Large intestine (tissue), 3 donors: ENCODE results near the gene SUPT5H. TPM values are rescaled to one million over a fixed set of nuclear protein-coding genes. Genes with fewer than 3 reads are reported as not detected.

Experiments used
- DNase-seq, 2 donors: peaks; one replicate each; pipeline versions ENCODE4 v3.0.0 to v3.0.0-alpha.2; 2013
- H3K27ac ChIP-seq: one replicate; pipeline ENCODE4 v1.5.1; 2013; ENCODE audit warnings: low read length
- H3K27me3 ChIP-seq: 2 replicates; pipeline ENCODE4 v1.6.1; 2013; ENCODE audit warnings: low read length; ENCODE audit not compliant: control insufficient read depth, insufficient read depth
- H3K36me3 ChIP-seq: 2 replicates; pipeline ENCODE4 v1.6.1; 2013; ENCODE audit warnings: low read length; ENCODE audit not compliant: control insufficient read depth, insufficient read depth
- H3K4me1 ChIP-seq: one replicate; pipeline ENCODE4 v1.6.1; 2013; ENCODE audit warnings: low read length; ENCODE audit not compliant: control insufficient read depth, insufficient read depth
- H3K4me3 ChIP-seq: one replicate; pipeline ENCODE4 v1.5.1; 2013; ENCODE audit warnings: low read length
- H3K9me3 ChIP-seq: one replicate; pipeline ENCODE4 v1.6.1; 2013; ENCODE audit warnings: mild to moderate bottlenecking, low read depth, low read length, moderate library complexity; ENCODE audit not compliant: control insufficient read depth
- WGBS: methylation state at CpG from one replicate; pipeline ENCODE4 v1.1.5; 2013; ENCODE audit warnings: low lambda C conversion rate; ENCODE audit not compliant: insufficient coverage; 5-methylcytosine and 5-hydroxymethylcytosine counted together
- polyA plus RNA-seq: library from polyadenylated mRNA; unstranded; fragments of 120-200 nt; gene quantifications from one replicate; pipeline ENCODE4 v1.2.1, GENCODE V29; 2013

SUPT5H gene
- polyA plus RNA-seq, 1 donor: 119 TPM

GRCh38 chr19:39498798-39499642, 53.6 kb downstream of the SUPT5H start, which contains the start of gene DLL3:
TSS of gene DLL3 (plus strand) at chr19:39498947. CDS start at chr19:39498975, 28 bp downstream.
- H3K27me3 ChIP-seq: peaks cover 69% of the 10 kb centered on the region
- no CpG with 5 or more reads among the region's 60 CpGs for WGBS
- peak in 1 of 2 donors; percentile 35 for DNase-seq

GRCh38 chr19:39499932-39500331, 54.5 kb downstream of the SUPT5H start:
- no peak overlapping the region for H3K27ac ChIP-seq
- H3K4me1 ChIP-seq: peaks cover 7% of the 10 kb centered on the region
- DNase-seq: no peak
- WGBS: no CpG with 5 or more reads among the region's 8 CpGs
- peaks cover 14% of the 10 kb centered on the region for H3K9me3 ChIP-seq
- H3K27me3 ChIP-seq: peaks cover 78% of the 10 kb centered on the region
- no peak overlapping the region for H3K4me3 ChIP-seq
- no peaks in the 10 kb centered on the region for H3K36me3 ChIP-seq

More at GRCh38 chr19:39498798-39499642, 53.6 kb downstream of the SUPT5H start, which contains the start of gene DLL3:
- Histone ChIP-seq H3K4me1 (peaks cover 7% of the 10 kb centered on the region), H3K4me3 (no peak within 1 kb of the TSS), H3K9me3 (peaks cover 14% of the 10 kb centered on the region), H3K27ac (no peak within 1 kb of the TSS), H3K36me3 (no peaks in the 10 kb centered on the region)

- H3K4me3 ChIP-seq: no peak overlapping the region
- no peaks in the 10 kb centered on the region for H3K36me3 ChIP-seq
- DNase-seq: no peak
- WGBS: no CpG with 5 or more reads among the region's 4 CpGs
- peaks cover 7% of the 10 kb centered on the region for H3K4me1 ChIP-seq
- peaks cover 84% of the 10 kb centered on the region for H3K27me3 ChIP-seq
- no peak overlapping the region for H3K27ac ChIP-seq
- peaks cover 14% of the 10 kb centered on the region for H3K9me3 ChIP-seq
Measured at GRCh38 chr19:39500543-39500942, 55.2 kb downstream of the SUPT5H start.

- Histone ChIP-seq H3K4me1 (peaks cover 7% of the 10 kb centered on the region), H3K4me3 (no peak overlapping the region), H3K27me3 (peaks cover 85% of the 10 kb centered on the region), H3K36me3 (no peaks in the 10 kb centered on the region), H3K9me3 (peaks cover 14% of the 10 kb centered on the region), H3K27ac (no peak overlapping the region)
- 100% methylated on average over 1 of the region's 5 CpGs for WGBS
- no peak for DNase-seq
Measured at GRCh38 chr19:39501340-39501739, 56.0 kb downstream of the SUPT5H start.

GRCh38 chr19:39502640-39503417, 57.4 kb downstream of the SUPT5H start:
- H3K27ac ChIP-seq: no peak overlapping the region
- H3K9me3 ChIP-seq: peaks cover 15% of the 10 kb centered on the region
- peak; percentile 50 to 68 for DNase-seq
- no peaks in the 10 kb centered on the region for H3K36me3 ChIP-seq
- WGBS: 27% methylated on average over 2 of the region's 69 CpGs
- H3K4me1 ChIP-seq: peaks cover 5% of the 10 kb centered on the region
- peaks cover 86% of the 10 kb centered on the region for H3K27me3 ChIP-seq
- no peak overlapping the region for H3K4me3 ChIP-seq

- Histone ChIP-seq H3K27ac (no peak overlapping the region), H3K27me3 (peaks cover 68% of the 10 kb centered on the region), H3K9me3 (peaks cover 11% of the 10 kb centered on the region), H3K4me1 (no peaks in the 10 kb centered on the region), H3K36me3 (no peaks in the 10 kb centered on the region), H3K4me3 (no peak overlapping the region)
- whole genome bisulfite sequencing: 50% methylated on average over 2 of the region's 7 CpGs
- DNase-seq: no peak
Measured at GRCh38 chr19:39506598-39506943, 61.2 kb downstream of the SUPT5H start.

GRCh38 chr19:39506944-39507714, 61.7 kb downstream of the SUPT5H start:
- no peak overlapping the region for H3K27ac ChIP-seq
- WGBS: no CpG with 5 or more reads among the region's 96 CpGs
- H3K9me3 ChIP-seq: peaks cover 11% of the 10 kb centered on the region
- H3K36me3 ChIP-seq: no peaks in the 10 kb centered on the region
- peaks cover 69% of the 10 kb centered on the region for H3K27me3 ChIP-seq
- H3K4me3 ChIP-seq: peak overlapping the region; percentile 23
- DNase-seq: peak; percentile 63 to 78
- no peaks in the 10 kb centered on the region for H3K4me1 ChIP-seq

- WGBS: 20% methylated on average over 1 of the region's 24 CpGs
- Histone ChIP-seq H3K4me3 (peak overlapping the region; percentile 23), H3K27ac (no peak overlapping the region), H3K36me3 (no peaks in the 10 kb centered on the region), H3K4me1 (no peaks in the 10 kb centered on the region), H3K27me3 (peaks cover 73% of the 10 kb centered on the region), H3K9me3 (peaks cover 7% of the 10 kb centered on the region)
- DNase-seq: no peak
Measured at GRCh38 chr19:39507715-39508364, 62.5 kb downstream of the SUPT5H start.

GRCh38 chr19:39508629-39509028, 63.2 kb downstream of the SUPT5H start:
- Histone ChIP-seq H3K4me1 (no peaks in the 10 kb centered on the region), H3K4me3 (no peak overlapping the region), H3K9me3 (peaks cover 3% of the 10 kb centered on the region), H3K27me3 (peaks cover 73% of the 10 kb centered on the region), H3K36me3 (no peaks in the 10 kb centered on the region), H3K27ac (no peak overlapping the region)
- no CpG with 5 or more reads among the region's 9 CpGs for WGBS
- no peak for DNase-seq
